ENCODE measurements around the gene UNC93B1. TPM values are rescaled to one million over a fixed set of nuclear protein-coding genes. Genes with fewer than 3 reads are reported as not detected.

The UNC93B1 gene
- total and polyA plus RNA-seq, 11 donors: 5.0 to 34.2 (median 6.9) TPM

DNA sequence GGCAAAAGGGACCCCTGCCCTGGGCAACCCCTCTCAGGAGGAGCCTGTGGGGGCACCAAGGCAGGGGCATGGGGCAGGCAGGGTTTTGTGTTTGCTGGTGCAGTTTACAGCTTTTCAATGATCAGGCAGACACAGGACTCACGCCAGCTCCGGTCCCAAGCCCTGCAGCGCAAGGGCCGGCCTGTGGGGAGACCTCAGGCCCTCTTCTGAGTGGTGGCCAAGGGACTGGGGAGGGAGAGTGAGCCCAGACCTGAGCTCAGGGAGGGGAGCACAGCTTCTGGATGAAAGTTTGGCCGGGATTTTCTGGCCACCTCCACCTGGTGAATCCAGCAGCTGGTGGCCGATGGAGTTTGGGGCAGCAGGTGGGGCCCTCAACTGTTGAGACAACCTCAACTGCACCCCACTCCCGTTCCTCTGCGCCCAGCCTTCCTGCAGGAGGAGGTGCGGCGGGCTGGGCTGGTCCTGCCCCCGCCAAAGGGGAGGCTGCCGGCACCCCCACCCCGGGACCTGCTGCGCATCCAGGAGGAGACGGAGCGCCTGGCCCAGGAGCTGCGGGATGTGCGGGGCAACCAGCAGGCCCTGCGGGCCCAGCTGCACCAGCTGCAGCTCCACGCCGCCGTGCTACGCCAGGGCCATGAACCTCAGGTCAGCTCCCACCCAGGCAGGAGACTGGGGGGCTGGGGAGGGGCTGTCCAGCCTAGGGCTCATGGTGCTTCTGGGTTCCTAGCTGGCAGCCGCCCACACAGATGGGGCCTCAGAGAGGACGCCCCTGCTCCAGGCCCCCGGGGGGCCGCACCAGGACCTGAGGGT is 38.5 kb upstream of the UNC93B1 start:
- DNase-seq: peak in 3 of 5 donors; percentile 17 to 60 (median 24)
- intact Hi-C loops (cut with DNase I): no loop called here

GRCh38 chr11:68041617-68042218 is 37.8 kb upstream of the UNC93B1 start:
- Histone ChIP-seq H3K4me1 (peaks cover 11 to 42% (median 31%) of the 10 kb centered on the region in 12 donors), H3K27ac (peak overlapping the region in 3 of 12 donors; percentile 5 to 91 (median 38)), H3K9me3 (no peaks in the 10 kb centered on the region), H3K4me3 (no peak overlapping the region), H3K36me3 (peaks cover 0 to 58% (median 10%) of the 10 kb centered on the region in 9 donors), H3K27me3 (no peaks in the 10 kb centered on the region)
- intact Hi-C loops (cut with DNase I): no loop called here
- DNase-seq (peak in 2 of 5 donors; percentile 17 to 25), ATAC-seq (no peak)
- TF ChIP-seq POLR2A (IDR thresholded peaks at IDR 0.05): no peak
- TF ChIP-seq, protein P1, sequence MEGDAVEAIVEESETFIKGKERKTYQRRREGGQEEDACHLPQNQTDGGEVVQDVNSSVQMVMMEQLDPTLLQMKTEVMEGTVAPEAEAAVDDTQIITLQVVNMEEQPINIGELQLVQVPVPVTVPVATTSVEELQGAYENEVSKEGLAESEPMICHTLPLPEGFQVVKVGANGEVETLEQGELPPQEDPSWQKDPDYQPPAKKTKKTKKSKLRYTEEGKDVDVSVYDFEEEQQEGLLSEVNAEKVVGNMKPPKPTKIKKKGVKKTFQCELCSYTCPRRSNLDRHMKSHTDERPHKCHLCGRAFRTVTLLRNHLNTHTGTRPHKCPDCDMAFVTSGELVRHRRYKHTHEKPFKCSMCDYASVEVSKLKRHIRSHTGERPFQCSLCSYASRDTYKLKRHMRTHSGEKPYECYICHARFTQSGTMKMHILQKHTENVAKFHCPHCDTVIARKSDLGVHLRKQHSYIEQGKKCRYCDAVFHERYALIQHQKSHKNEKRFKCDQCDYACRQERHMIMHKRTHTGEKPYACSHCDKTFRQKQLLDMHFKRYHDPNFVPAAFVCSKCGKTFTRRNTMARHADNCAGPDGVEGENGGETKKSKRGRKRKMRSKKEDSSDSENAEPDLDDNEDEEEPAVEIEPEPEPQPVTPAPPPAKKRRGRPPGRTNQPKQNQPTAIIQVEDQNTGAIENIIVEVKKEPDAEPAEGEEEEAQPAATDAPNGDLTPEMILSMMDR (IDR thresholded peaks at IDR 0.05): no peak
- WGBS, 4 donors: 87 to 93% (median 91%) methylated on average over 3 to 12 of the region's 12 CpGs

More for the DNA sequence above, 38.5 kb upstream of the UNC93B1 start:
- Histone ChIP-seq H3K27me3 (no peaks in the 10 kb centered on the region), H3K9me3 (no peaks in the 10 kb centered on the region), H3K4me1 (peaks cover 9 to 35% (median 24%) of the 10 kb centered on the region in 12 donors), H3K27ac (peak overlapping the region in 2 of 12 donors; percentile 5 to 38), H3K4me3 (no peak overlapping the region), H3K36me3 (peaks cover 0 to 62% (median 10%) of the 10 kb centered on the region in 9 donors)
- ATAC-seq: no peak
- TF ChIP-seq, protein P1 (IDR thresholded peaks at IDR 0.05): no peak
- no peak for TF ChIP-seq POLR2A (IDR thresholded peaks at IDR 0.05)
- WGBS, 4 donors: 88 to 98% (median 93%) methylated on average over 16 to 27 of the region's 27 CpGs

GRCh38 chr11:68040957-68041591 is 37.2 kb upstream of the UNC93B1 start:
- intact Hi-C loops (cut with DNase I): no loop called here
- Histone ChIP-seq H3K27ac (peak overlapping the region in 11 of 12 donors; percentile 74 to 96 (median 88)), H3K9me3 (no peaks in the 10 kb centered on the region), H3K36me3 (peaks cover 0 to 56% (median 10%) of the 10 kb centered on the region in 9 donors), H3K4me3 (peak overlapping the region in 11 of 12 donors; percentile 52 to 95 (median 82)), H3K4me1 (peaks cover 11 to 49% (median 37%) of the 10 kb centered on the region in 12 donors), H3K27me3 (no peaks in the 10 kb centered on the region)
- WGBS, 4 donors: 82 to 89% (median 85%) methylated on average over 10 to 23 of the region's 23 CpGs
- peak in 2 of 5 donors; percentile 24 to 62 for DNase-seq
- ATAC-seq: no peak
- TF ChIP-seq, protein P1 (IDR thresholded peaks at IDR 0.05): no peak
- no peak for TF ChIP-seq POLR2A (IDR thresholded peaks at IDR 0.05)
